DOHH2 (cell line): ENCODE data around the gene ANKHD1.

Source experiments
- EZH2phosphoT487 ChIP-seq: fragments of 200-600 bp; sonication (generic); IDR thresholded peaks from 2 replicates; pipeline ENCODE4 v1.6.1; 2017; ENCODE audit warnings: borderline replicate concordance, mild to moderate bottlenecking, antibody characterized with exemption, low read length, moderate library complexity, mixed read lengths
- TF ChIP-seq, protein P1 (sequence below): fragments of 200-600 bp; sonication (generic); IDR thresholded peaks from one replicate; pipeline ENCODE4 v1.5.1; 2014; ENCODE audit warnings: antibody characterized with exemption, mild to moderate bottlenecking, low read depth, low read length; ENCODE audit not compliant: poor library complexity, severe bottlenecking

GRCh38 chr5:140362875-140363630 lies 38.6 kb upstream of the ANKHD1 start:
- TF ChIP-seq, protein P1, sequence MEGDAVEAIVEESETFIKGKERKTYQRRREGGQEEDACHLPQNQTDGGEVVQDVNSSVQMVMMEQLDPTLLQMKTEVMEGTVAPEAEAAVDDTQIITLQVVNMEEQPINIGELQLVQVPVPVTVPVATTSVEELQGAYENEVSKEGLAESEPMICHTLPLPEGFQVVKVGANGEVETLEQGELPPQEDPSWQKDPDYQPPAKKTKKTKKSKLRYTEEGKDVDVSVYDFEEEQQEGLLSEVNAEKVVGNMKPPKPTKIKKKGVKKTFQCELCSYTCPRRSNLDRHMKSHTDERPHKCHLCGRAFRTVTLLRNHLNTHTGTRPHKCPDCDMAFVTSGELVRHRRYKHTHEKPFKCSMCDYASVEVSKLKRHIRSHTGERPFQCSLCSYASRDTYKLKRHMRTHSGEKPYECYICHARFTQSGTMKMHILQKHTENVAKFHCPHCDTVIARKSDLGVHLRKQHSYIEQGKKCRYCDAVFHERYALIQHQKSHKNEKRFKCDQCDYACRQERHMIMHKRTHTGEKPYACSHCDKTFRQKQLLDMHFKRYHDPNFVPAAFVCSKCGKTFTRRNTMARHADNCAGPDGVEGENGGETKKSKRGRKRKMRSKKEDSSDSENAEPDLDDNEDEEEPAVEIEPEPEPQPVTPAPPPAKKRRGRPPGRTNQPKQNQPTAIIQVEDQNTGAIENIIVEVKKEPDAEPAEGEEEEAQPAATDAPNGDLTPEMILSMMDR: peak; percentile 95
- TF ChIP-seq EZH2phosphoT487: no peak
